UCSD-AML1 (cell line): ENCODE measurements around the gene STPG3.

Experiments
- DNase-seq: peaks from one replicate; lab custom pipeline; 2025; ENCODE audit not compliant: unreplicated experiment; lab: John Stamatoyannopoulos, UW

The STPG3 gene

GRCh38 chr9:137251194-137251461, at the start of gene STPG3:
STPG3 (plus strand) TSS chr9:137251286; CDS start chr9:137251287, 1 bp downstream.
- DNase-seq, result no peak

- no peak for DNase-seq
Observed at GRCh38 chr9:137202966-137203365, 48.1 kb upstream of the STPG3 start.

- no peak for DNase-seq
Observed at GRCh38 chr9:137204731-137205125, 46.4 kb upstream of the STPG3 start.

- peak; percentile 86 for DNase-seq
Observed at GRCh38 chr9:137205126-137206069, 45.7 kb upstream of the STPG3 start, which contains the start of the genes NDOR1 and TMEM203. NDOR1 (plus strand) TSS chr9:137205700; CDS start chr9:137205778, 78 bp downstream. TMEM203 (minus strand) TSS chr9:137205648; CDS start chr9:137205414, 234 bp downstream.

- no peak for DNase-seq
Observed at GRCh38 chr9:137206602-137207001, 44.5 kb upstream of the STPG3 start.

- DNase-seq, result no peak
Observed at GRCh38 chr9:137211532-137211931, 39.6 kb upstream of the STPG3 start.

- no peak for DNase-seq
Observed at GRCh38 chr9:137212520-137212919, 38.6 kb upstream of the STPG3 start.

- DNase-seq, result peak; percentile 17
Observed at GRCh38 chr9:137213160-137214060, 37.7 kb upstream of the STPG3 start.

GRCh38 chr9:137214620-137215019, 36.5 kb upstream of the STPG3 start:
- no peak for DNase-seq

GRCh38 chr9:137215196-137215986, 35.7 kb upstream of the STPG3 start:
- no peak for DNase-seq

- no peak for DNase-seq
Observed at GRCh38 chr9:137216188-137216965, 34.7 kb upstream of the STPG3 start.

- DNase-seq, result peak; percentile 77
Observed at GRCh38 chr9:137217276-137218211, 33.5 kb upstream of the STPG3 start.

- DNase-seq, result no peak
Observed at GRCh38 chr9:137218212-137218753, 32.8 kb upstream of the STPG3 start.

- peak; percentile 67 for DNase-seq
Observed at GRCh38 chr9:137218754-137219271, 32.3 kb upstream of the STPG3 start.

- no peak for DNase-seq
Observed at GRCh38 chr9:137219757-137220316, 31.2 kb upstream of the STPG3 start.

GRCh38 chr9:137220317-137221094, 30.6 kb upstream of the STPG3 start:
- DNase-seq, result no peak

GRCh38 chr9:137221095-137221505, 30.0 kb upstream of the STPG3 start:
- DNase-seq, result no peak
